Mucosa of stomach (tissue), 1 donor: Measurements from ENCODE around the gene C7.

ENCODE experiments used
- H3K27me3 ChIP-seq: one replicate; pipeline ENCODE4 v1.7.0; 2013; ENCODE audit warnings: mild to moderate bottlenecking, low read length; ENCODE audit not compliant: control insufficient read depth, insufficient read depth
- H3K36me3 ChIP-seq: one replicate; pipeline ENCODE4 v1.7.0; 2013; ENCODE audit warnings: low read length; ENCODE audit not compliant: control insufficient read depth, insufficient read depth
- H3K4me1 ChIP-seq: one replicate; pipeline ENCODE4 v1.7.0; 2013; ENCODE audit warnings: mild to moderate bottlenecking, low read length; ENCODE audit not compliant: control insufficient read depth, insufficient read depth
- H3K4me3 ChIP-seq: one replicate; pipeline ENCODE4 v1.7.0; 2013; ENCODE audit warnings: low read length
- H3K9ac ChIP-seq: one replicate; pipeline ENCODE4 v1.7.0; 2013; ENCODE audit warnings: mild to moderate bottlenecking, low read length, moderate library complexity
- H3K9me3 ChIP-seq: one replicate; pipeline ENCODE4 v1.7.0; 2013; ENCODE audit warnings: mild to moderate bottlenecking, low read length, moderate library complexity; ENCODE audit not compliant: control insufficient read depth
- donor health status: Pancreatic carcinoma.

C7 gene

DNA sequence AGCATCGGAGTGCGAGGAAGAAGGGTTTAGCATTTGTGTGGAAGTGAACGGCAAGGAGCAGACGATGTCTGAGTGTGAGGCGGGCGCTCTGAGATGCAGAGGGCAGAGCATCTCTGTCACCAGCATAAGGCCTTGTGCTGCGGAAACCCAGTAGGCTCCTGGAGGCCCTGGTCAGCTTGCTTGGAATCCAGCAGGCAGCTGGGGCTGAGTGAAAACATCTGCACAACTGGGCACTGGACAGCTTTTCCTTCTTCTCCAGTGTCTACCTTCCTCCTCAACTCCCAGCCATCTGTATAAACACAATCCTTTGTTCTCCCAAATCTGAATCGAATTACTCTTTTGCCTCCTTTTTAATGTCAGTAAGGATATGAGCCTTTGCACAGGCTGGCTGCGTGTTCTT is 72.1 kb downstream of the C7 start:
- no peak overlapping the region for H3K4me3 ChIP-seq
- H3K27me3 ChIP-seq: no peaks in the 10 kb centered on the region
- no peak overlapping the region for H3K9ac ChIP-seq
- no peaks in the 10 kb centered on the region for H3K4me1 ChIP-seq
- H3K36me3 ChIP-seq: no peaks in the 10 kb centered on the region
- no peaks in the 10 kb centered on the region for H3K9me3 ChIP-seq

DNA sequence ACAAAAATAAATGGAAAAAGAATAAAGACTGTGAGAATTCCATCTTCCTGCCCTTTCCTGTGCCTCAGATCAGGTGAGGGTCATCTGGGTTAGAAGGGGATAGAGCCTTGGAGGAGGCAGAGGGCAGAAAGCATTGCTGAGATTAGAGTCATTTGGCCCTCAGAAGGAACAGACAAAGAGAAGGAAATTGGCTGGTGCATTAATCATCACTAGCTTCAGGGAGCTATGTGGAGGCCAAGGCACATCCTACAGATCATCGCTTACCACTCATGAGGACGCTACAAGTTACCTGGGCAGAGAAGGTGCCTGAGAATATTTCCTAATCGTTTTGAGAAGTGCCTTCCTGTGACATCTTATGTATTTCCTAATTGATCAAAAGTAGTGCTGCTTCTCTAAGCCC is 74.5 kb downstream of the C7 start:
- H3K36me3 ChIP-seq: no peaks in the 10 kb centered on the region
- H3K9me3 ChIP-seq: no peaks in the 10 kb centered on the region
- no peaks in the 10 kb centered on the region for H3K27me3 ChIP-seq
- no peak overlapping the region for H3K4me3 ChIP-seq
- H3K4me1 ChIP-seq: no peaks in the 10 kb centered on the region
- no peak overlapping the region for H3K9ac ChIP-seq

DNA sequence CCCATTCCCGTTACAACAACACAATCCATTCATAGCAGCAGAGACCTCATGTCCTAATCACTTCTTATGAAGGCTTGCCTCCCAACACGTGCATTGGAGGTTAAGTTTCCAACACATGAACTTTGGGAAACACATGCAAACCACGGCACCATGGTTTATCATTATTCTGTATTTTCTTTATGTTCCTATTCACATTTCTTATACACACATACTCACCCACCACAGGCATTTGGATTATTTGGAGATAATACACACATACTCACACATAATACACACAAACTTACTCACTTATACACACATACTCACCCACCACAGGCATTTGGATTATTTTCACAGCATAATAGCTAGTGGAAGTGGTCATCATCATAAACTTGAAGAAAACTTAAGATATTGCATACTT is 75.6 kb downstream of the C7 start:
- Histone ChIP-seq H3K4me3 (no peak overlapping the region), H3K4me1 (no peaks in the 10 kb centered on the region)

DNA sequence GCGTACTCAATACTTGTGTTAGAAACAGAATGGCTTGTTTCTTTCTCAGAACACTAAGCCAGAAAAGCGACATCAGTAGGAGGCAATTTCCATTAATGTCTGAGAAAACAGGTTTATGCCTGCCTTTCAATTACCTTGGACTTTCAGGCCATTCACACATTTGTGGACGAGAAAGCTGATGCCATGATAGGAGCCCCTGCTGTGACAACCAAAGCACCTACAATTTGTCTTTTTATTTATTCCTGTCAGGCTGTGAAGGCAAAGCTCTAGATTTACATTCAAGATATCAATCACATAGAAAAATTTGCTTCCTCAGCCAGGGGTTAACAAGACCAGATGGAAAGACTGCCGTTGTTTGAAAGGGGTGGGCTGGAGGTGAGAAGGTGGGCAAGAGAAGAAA is 76.2 kb downstream of the C7 start:
- Histone ChIP-seq H3K27me3 (no peaks in the 10 kb centered on the region), H3K4me1 (no peaks in the 10 kb centered on the region), H3K4me3 (no peak overlapping the region), H3K36me3 (no peaks in the 10 kb centered on the region), H3K9ac (no peak overlapping the region), H3K9me3 (no peaks in the 10 kb centered on the region)

More for the DNA sequence above, 75.6 kb downstream of the C7 start:
- Histone ChIP-seq H3K9me3 (no peaks in the 10 kb centered on the region), H3K27me3 (no peaks in the 10 kb centered on the region), H3K36me3 (no peaks in the 10 kb centered on the region), H3K9ac (no peak overlapping the region)

DNA sequence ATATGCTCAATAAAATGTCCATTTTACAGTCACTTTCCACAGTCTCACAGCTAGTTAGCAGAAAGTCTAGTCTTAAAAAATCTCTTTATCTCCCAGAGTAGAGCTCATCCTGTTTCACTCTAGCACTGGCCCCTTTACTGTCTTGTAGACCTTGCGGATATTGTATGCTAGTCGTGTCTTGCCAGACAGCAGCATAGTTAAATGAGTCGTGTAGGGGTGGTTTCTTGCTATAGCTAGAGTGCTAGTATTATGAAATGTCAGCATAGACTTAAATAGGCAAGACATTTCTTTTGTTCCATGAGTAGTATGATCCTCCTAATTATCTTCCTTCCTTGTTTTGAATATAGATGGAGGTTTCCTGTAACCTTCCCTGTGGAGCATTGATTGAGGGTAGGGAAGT is 77.4 kb downstream of the C7 start:
- Histone ChIP-seq H3K4me3 (no peak overlapping the region), H3K9me3 (no peaks in the 10 kb centered on the region), H3K36me3 (no peaks in the 10 kb centered on the region), H3K9ac (no peak overlapping the region), H3K4me1 (peaks cover 10% of the 10 kb centered on the region), H3K27me3 (no peaks in the 10 kb centered on the region)

DNA sequence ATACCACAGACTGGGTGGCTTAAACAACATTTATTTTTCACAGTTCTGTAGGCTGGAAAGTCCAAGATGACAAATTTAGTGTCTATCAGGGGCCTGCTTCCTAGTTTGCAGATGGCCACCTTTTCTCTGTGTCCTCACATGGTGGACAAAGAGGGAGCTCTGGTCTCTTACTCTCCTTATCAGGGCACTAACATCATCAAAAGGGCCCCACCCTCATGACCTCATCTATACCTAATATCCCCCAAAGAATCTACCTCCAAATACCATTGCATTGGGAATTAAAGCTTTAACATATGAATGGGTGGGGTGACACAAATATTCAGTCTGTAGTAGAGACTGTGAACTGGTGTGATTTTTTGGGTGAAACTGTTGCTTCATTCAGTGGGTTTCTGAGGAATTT is 78.1 kb downstream of the C7 start:
- Histone ChIP-seq H3K9ac (no peak overlapping the region), H3K27me3 (no peaks in the 10 kb centered on the region), H3K4me1 (peaks cover 15% of the 10 kb centered on the region), H3K4me3 (no peak overlapping the region), H3K36me3 (no peaks in the 10 kb centered on the region), H3K9me3 (no peaks in the 10 kb centered on the region)

DNA sequence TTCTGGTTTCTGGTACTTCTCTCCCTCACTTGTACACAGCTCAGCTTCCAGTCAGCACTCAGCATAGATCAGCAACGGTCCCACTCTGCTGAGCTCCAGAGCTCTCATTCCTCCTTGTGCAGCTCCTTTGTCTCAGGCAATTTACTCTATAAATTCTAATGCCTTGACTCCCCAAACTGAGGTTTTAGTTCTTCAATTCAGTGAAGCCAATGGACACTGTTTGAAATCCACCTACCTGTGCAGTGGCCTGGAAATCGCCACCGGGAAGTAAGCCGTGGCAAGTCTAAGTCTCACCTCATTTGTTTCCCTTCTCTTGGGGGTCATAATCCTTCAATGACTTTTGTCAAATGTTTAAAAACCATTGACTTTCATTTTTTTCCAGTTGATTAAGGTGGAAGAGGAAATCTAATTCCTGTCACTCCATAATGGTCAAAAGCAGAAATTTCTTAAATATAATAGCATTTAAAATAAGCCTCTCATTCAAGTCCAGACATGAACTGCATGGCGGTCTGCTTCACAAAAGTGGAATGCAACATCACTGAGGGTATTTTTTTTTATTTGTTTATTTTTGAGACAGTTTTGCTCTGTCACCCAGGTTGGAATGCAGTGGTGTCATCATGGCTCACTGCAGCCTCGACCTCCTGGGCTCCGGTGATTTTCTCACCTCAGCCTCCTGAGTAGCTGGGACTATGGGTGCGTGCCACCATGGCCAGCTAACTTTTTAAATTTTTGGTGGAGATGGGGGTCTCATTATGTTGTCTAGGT is 79.6 kb downstream of the C7 start:
- peaks cover 15% of the 10 kb centered on the region for H3K4me1 ChIP-seq
- H3K27me3 ChIP-seq: no peaks in the 10 kb centered on the region
- H3K9ac ChIP-seq: no peak overlapping the region
- no peaks in the 10 kb centered on the region for H3K9me3 ChIP-seq
- H3K36me3 ChIP-seq: no peaks in the 10 kb centered on the region
- H3K4me3 ChIP-seq: no peak overlapping the region

DNA sequence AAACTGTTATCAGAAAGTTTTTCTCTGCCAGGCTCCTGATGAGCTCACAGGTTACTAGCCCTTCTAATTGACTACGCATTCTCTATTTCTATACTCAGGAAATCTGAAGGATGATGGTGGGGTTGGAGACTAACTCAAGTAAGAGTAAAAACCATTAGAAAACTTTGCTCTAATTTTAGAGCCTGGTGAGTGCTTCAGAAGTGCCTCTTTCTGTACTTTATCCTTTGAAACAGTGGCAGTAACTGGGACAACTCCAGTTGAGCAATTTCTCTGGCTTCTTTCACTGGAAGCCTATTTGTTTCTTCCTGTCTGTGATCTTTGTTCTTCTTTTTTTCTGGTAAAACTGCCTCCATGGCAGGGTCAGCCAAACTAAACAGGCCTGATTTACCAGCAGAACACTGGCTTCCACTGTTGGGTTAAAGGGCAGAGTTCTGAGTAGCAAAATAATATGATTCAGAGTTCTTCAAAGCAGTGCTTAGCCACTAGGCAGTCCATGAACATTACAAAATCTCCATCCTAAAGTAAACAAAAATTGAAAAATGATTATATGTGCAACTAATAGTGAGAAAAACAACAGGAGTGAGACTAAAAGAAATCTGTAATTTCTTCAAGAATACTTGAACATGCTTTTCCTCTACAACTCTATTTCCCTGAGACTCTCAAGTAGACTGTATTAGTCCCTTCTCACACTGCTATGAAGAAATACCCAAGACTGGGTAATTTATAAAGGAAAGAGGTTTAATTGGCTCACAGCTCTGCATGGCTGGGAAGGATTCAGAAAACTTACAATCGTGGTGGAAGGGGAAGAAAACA is 82.1 kb downstream of the C7 start:
- Histone ChIP-seq H3K4me1 (peaks cover 15% of the 10 kb centered on the region), H3K36me3 (no peaks in the 10 kb centered on the region), H3K27me3 (no peaks in the 10 kb centered on the region), H3K9me3 (no peaks in the 10 kb centered on the region), H3K4me3 (no peak overlapping the region), H3K9ac (no peak overlapping the region)

DNA sequence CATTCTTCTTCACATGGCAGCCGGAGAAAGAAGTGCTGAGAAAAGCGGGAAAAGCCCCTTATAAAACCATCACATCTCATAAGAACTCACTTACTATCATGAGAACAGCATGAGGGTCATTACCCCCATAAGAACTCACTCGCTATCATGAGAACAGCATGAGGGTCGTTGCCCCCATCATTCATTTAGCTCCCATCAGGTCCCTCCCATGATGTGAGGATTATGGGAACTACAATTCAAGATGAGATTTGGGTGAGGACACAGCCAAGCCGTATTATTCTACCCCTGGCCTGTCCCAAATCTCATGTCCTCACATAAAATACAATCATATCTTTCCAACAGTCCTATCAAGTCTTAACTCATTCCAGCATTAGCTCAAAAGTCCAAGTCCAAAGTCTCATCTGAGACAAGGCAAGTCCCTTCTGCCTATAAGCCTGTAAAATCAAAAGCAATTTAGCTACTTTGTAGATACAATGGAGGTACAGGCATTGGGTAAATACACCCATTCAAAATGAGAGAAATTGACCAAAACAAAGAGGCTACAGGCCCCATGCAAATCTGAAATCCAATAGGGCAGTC is 82.8 kb downstream of the C7 start:
- Histone ChIP-seq H3K36me3 (no peaks in the 10 kb centered on the region), H3K4me3 (no peak overlapping the region), H3K4me1 (peaks cover 15% of the 10 kb centered on the region), H3K9ac (no peak overlapping the region), H3K9me3 (no peaks in the 10 kb centered on the region), H3K27me3 (no peaks in the 10 kb centered on the region)

DNA sequence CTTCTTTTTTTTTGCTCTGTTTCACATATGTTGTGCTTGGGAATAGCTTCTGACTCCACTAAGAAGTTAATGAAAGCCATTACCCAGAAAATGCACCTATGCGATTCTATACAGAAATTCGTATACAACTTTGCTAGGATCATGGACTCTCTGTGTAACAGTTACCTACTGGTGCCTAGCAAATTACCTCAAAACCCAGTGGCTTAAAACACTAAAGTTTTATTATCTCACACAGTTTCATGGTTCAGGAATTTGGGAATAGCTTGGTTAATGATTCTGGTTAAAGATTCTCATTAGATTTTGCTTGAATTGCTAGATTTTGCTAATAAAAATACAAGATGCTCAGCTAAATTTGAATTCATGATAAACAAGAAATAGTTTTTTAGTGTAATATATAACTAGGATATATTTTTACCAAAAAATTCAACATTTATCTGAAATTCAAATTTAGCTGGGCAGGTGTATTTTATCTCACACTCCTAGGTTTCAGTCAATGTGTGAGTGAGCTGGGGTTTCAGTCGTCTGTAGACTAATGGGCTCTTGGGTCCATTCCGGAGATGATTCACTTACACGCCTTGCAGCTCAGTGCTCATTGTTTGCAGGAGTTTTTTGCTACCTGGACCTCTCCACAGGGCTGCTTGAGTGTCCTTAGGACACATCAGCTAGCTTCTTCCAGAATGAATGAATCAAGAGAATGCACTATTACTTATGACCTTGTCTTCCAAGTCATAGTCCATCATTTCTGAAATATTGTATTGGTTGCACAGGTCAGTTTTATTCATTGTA is 86.7 kb downstream of the C7 start:
- Histone ChIP-seq H3K36me3 (no peaks in the 10 kb centered on the region), H3K27me3 (no peaks in the 10 kb centered on the region), H3K4me3 (no peak overlapping the region), H3K9ac (no peak overlapping the region), H3K9me3 (no peaks in the 10 kb centered on the region), H3K4me1 (peaks cover 11% of the 10 kb centered on the region)

DNA sequence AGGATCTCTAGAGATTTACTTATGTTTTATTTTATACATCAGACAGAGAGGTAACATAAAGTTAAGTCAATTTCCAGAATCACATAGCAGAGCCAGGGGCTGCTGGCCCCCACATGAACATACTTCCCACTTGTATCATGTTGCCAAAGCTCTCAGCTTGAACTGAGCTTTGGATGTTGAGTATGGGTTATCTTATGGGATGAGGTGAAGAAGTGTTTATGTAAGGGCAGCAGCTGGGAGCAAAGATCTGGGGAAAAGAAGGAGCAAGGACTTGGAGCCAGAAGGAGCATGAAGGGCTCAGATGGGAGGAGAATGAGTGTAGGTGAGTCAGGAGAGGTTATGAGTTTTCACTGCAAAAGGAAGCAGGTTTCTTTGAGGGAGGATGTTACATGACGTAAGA is 89.8 kb downstream of the C7 start:
- no peaks in the 10 kb centered on the region for H3K27me3 ChIP-seq
- H3K4me1 ChIP-seq: no peaks in the 10 kb centered on the region
- no peak overlapping the region for H3K4me3 ChIP-seq
- H3K9ac ChIP-seq: no peak overlapping the region
- H3K9me3 ChIP-seq: no peaks in the 10 kb centered on the region
- H3K36me3 ChIP-seq: no peaks in the 10 kb centered on the region

DNA sequence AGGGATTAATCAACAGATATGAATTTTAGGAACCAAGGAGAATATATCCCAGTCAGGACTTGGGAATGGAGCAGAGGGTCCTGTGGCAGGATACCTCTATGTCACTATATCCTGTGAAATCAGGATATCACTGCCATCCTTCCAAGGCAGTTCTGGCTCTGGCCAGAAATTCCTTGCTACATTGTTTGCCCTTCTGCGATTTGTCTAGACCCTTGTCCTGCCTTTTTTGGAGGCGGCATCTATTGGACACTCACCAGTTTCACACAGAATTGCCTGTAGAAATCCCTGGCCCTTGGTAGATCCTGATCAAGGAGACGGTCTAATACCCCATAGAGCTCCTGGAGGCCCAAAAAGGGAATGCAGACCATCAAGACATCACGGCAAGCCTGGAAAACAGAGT is 90.7 kb downstream of the C7 start:
- no peaks in the 10 kb centered on the region for H3K4me1 ChIP-seq

More for the DNA sequence above, 90.7 kb downstream of the C7 start:
- no peaks in the 10 kb centered on the region for H3K9me3 ChIP-seq
- H3K27me3 ChIP-seq: no peaks in the 10 kb centered on the region
- H3K36me3 ChIP-seq: no peaks in the 10 kb centered on the region
- H3K4me3 ChIP-seq: no peak overlapping the region
- H3K9ac ChIP-seq: no peak overlapping the region
